KMS-11 (cell line): ENCODE data around the gene SLC17A7.

ENCODE experiments used
- H2AFZ ChIP-seq: fragments of 200-600 bp; sonication (generic); 2 replicates; pipeline ENCODE4 v1.6.1; 2016; ENCODE audit warnings: antibody characterized with exemption, mixed run types, low read depth
- H3K27ac ChIP-seq: fragments of 200-600 bp; sonication (generic); 2 replicates; pipeline ENCODE4 v1.6.1; 2016; ENCODE audit warnings: mild to moderate bottlenecking, mixed run types
- H3K27me3 ChIP-seq: fragments of 200-600 bp; sonication (generic); 2 replicates; pipeline ENCODE4 v1.6.1; 2017; ENCODE audit warnings: mild to moderate bottlenecking, low read depth, mixed run types, moderate library complexity; ENCODE audit not compliant: insufficient read depth
- H3K36me3 ChIP-seq: fragments of 200-600 bp; sonication (generic); 2 replicates; pipeline ENCODE4 v1.6.1; 2017; ENCODE audit warnings: mild to moderate bottlenecking, mixed run types; ENCODE audit not compliant: insufficient read depth
- H3K4me1 ChIP-seq: fragments of 200-600 bp; sonication (generic); 2 replicates; pipeline ENCODE4 v1.6.1; 2016; ENCODE audit warnings: mild to moderate bottlenecking, low read depth, mixed run types; ENCODE audit not compliant: poor library complexity, severe bottlenecking
- H3K4me2 ChIP-seq: fragments of 200-600 bp; sonication (generic); 2 replicates; pipeline ENCODE4 v1.7.0; 2016; ENCODE audit warnings: mild to moderate bottlenecking, mixed run types
- H3K4me3 ChIP-seq: fragments of 200-600 bp; sonication (generic); IDR thresholded peaks from 2 replicates; pipeline ENCODE4 v1.6.1; 2017; ENCODE audit warnings: low read depth, low read length, mixed read lengths; ENCODE audit not compliant: insufficient read depth
- H3K79me2 ChIP-seq: fragments of 200-600 bp; sonication (generic); 2 replicates; pipeline ENCODE4 v1.6.1; 2016; ENCODE audit warnings: low read depth, mixed run types; ENCODE audit not compliant: insufficient read depth
- H3K9ac ChIP-seq: fragments of 200-600 bp; sonication (generic); 2 replicates; pipeline ENCODE4 v1.6.1; 2016; ENCODE audit warnings: mild to moderate bottlenecking, mixed run types
- H4K20me1 ChIP-seq: fragments of 200-600 bp; sonication (generic); 2 replicates; pipeline ENCODE4 v1.6.1; 2016; ENCODE audit warnings: mild to moderate bottlenecking, mixed run types; ENCODE audit not compliant: insufficient read depth
- CTCF ChIP-seq: fragments of 200-600 bp; sonication (generic); conservative IDR thresholded peaks from 2 replicates; pipeline ENCODE4 v1.6.1; 2017; ENCODE audit warnings: low read depth, mild to moderate bottlenecking, antibody characterized with exemption, low read length, moderate library complexity, mixed read lengths

SLC17A7 gene

DNA sequence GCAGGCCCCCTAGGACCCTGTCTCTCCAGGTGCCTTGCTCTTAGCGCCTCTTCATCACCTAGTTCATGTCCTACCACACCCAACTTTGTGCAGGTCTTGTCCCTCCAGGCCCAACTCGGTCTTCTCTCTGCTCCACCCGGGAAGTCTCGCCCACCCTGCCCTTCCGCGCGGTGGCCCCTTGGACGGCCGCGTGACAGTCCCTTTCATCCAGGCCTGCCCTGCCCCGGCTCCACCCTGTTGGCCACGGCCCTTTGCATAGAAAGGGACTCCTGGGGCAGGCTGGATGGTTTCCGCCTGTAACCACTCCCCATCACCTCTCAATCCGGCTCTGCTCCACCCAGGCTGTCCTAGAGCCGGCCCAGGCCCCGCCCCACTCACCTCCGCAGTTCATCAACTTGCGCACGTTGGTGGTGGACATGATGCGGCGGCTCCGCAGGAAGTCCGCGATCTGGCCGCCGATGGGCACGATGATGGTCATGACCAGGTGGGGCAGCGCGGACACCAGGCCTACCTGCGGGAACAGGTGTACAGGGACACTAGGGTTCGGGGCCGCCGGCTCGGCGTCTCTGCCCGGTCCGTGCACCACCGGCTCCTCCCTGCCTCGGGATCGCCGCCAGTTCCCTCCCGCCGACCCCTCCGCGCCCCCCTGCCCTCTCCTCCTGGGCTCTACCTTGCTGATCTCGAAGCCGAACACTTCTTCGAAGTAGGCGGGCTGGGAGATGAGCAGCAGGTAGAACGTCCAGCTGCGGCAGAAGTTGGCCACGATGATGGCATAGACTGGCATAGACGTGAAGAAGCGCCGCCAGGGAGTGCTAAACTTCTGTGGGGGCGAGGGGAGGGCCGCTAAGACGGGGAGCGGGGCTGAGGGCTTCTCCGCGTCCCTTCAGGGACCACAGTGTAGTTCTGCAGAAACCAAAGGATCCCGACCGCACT lies 8.9 kb downstream of the SLC17A7 start:
- Histone ChIP-seq H3K9ac (no peak overlapping the region), H3K4me1 (peaks cover 6% of the 10 kb centered on the region), H3K27ac (no peak overlapping the region), H4K20me1 (no peaks in the 10 kb centered on the region), H2AFZ (no peak overlapping the region), H3K4me2 (no peak overlapping the region), H3K79me2 (no peaks in the 10 kb centered on the region), H3K4me3 (no peak overlapping the region), H3K36me3 (no peaks in the 10 kb centered on the region), H3K27me3 (peaks cover 91% of the 10 kb centered on the region)
- no peak for TF ChIP-seq CTCF

- Histone ChIP-seq H3K27ac (no peak overlapping the region), H4K20me1 (no peaks in the 10 kb centered on the region), H3K4me2 (no peak overlapping the region), H3K9ac (no peak overlapping the region), H2AFZ (no peak overlapping the region), H3K4me3 (no peak overlapping the region), H3K27me3 (peaks cover 91% of the 10 kb centered on the region), H3K4me1 (peaks cover 6% of the 10 kb centered on the region), H3K36me3 (no peaks in the 10 kb centered on the region), H3K79me2 (no peaks in the 10 kb centered on the region)
- TF ChIP-seq CTCF = no peak
Measured at GRCh38 chr19:49431330-49431749, 10.0 kb downstream of the SLC17A7 start.

GRCh38 chr19:49430678-49431329 lies 10.5 kb downstream of the SLC17A7 start:
- H3K36me3 ChIP-seq = no peaks in the 10 kb centered on the region
- H3K27me3 ChIP-seq = peaks cover 91% of the 10 kb centered on the region
- H3K4me2 ChIP-seq = no peak overlapping the region
- H3K79me2 ChIP-seq = no peaks in the 10 kb centered on the region
- peaks cover 6% of the 10 kb centered on the region for H3K4me1 ChIP-seq
- peak; percentile 43 for TF ChIP-seq CTCF
- H4K20me1 ChIP-seq = no peaks in the 10 kb centered on the region
- no peak overlapping the region for H2AFZ ChIP-seq
- H3K27ac ChIP-seq = no peak overlapping the region
- H3K4me3 ChIP-seq = no peak overlapping the region
- H3K9ac ChIP-seq = no peak overlapping the region

GRCh38 chr19:49430172-49430677 lies 11.1 kb downstream of the SLC17A7 start:
- no peaks in the 10 kb centered on the region for H3K79me2 ChIP-seq
- H2AFZ ChIP-seq = no peak overlapping the region
- H3K4me3 ChIP-seq = no peak overlapping the region
- TF ChIP-seq CTCF = no peak
- no peaks in the 10 kb centered on the region for H3K36me3 ChIP-seq
- H3K27ac ChIP-seq = no peak overlapping the region
- peaks cover 6% of the 10 kb centered on the region for H3K4me1 ChIP-seq
- no peak overlapping the region for H3K4me2 ChIP-seq
- no peaks in the 10 kb centered on the region for H4K20me1 ChIP-seq
- peaks cover 91% of the 10 kb centered on the region for H3K27me3 ChIP-seq
- H3K9ac ChIP-seq = no peak overlapping the region
